H54 (cell line): ENCODE results near the gene ENTPD2.
"Not testable (repeated sequence)": the region's sequence is repeated elsewhere in the genome, so short reads cannot be mapped to it uniquely, and the experiment has no call there.

Experiments
- DNase-seq: peaks from one replicate; pipeline ENCODE4 v3.0.0; 2011; ENCODE audit warnings: low spot score, mixed read lengths; ENCODE audit not compliant: insufficient read length
- FAIRE-seq: peaks from 3 replicates; lab custom pipeline; 2011; peaks lifted over from hg19 to GRCh38; lab: Jason Lieb, UNC
- POLR2A ChIP-seq: IDR thresholded peaks from 2 replicates; pipeline ENCODE4 v1.6.1; 2011; ENCODE audit warnings: low read depth, mild to moderate bottlenecking, low read length

The ENTPD2 gene

DNA sequence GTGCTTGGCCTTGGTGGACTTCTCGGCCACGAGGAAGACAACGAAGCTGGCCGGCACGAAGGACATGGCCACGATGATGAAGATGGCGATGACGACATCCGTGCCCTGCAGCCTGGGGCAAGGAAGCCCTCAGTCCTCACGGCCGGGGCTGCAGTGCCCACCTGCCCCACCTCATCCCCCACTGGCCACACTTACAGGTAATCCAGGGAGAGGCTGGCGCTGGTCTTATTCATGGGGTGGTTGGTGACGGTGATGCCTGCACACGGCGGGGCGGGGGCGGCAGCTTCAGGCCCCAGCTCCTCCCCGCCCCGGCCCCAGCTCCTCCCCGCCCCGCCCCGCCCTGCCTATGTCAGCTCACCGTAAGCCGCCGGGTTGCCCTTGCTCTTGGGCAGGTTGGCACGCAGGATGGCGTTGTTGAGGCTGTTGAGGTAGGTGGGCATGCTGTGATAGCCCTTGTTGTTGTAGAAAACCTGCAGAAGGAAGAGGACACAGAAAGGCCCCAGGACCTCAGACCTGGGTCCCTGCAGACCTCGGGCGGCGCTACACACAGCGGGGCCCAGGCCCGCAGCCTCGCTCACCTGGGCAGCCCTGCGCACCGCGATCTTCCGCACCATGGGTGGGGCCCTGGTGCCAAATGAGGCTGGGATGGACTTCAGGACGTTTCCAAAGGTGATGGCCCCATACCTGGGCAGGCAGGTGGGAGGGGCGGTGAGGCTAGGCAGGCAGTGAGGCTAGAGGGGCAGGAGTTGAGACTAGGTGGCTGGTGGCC, 41.8 kb downstream of the ENTPD2 start:
- TF ChIP-seq POLR2A = no peak
- DNase-seq (no peak), FAIRE-seq (no peak)

DNA sequence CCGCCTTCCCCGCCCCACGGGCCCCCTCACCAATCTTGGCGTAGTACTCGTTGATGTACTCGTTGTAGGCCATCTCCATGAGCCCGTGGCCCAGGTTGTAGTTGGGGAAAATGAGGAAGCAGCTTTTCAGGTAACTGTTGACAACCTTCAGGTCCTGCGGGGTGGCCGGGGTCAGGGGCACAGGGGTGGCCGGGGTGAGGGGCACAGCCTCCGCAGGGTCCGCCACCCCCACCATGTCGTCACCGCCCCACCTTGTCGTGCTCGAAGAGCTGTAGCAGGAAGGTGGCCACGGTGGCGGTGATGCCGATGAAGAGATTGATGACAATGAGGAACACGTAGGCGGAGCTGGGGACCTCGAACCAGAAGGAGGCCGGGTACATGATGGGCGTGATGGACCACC, 42.7 kb downstream of the ENTPD2 start:
- DNase-seq = no peak
- FAIRE-seq = no peak
- no peak for TF ChIP-seq POLR2A

DNA sequence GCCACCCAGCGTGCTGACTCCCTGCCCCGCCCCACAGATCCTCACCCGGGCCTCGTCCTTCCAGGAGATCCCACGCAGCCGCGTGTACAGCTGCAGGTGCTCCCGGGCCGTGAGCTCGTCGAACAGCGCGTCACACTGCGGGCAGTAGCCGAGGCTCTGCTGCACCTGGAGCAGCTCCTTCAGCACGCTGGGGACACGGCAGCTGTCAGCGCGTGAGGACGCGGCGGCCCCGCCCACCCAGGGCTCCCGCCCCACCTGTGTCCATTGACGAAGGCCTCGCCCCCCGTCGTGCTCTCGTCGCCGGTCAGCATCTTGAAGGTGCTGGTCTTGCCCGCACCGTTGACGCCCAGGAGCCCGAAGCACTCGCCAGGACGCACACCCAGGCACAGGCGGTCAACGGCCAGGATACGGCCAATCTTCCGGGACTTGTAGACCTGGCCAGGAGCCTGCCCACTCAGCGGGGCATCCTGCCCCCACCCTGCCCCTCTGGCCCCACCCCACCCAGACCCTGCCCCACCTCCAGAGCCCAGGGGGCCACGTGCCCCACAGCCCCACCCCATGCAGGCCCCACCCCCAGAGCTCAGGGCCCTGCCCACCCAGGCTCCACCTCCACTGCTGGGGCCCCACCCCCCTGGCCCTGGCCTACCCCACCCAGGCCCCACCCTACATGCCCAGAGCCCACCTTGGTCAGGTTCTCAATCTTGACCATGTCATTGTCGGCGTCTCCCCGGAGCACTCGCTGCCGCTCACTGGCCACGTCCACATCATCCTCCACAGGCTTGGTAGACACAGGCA, 43.7 kb downstream of the ENTPD2 start:
- DNase-seq (no peak), FAIRE-seq (no peak)
- no peak for TF ChIP-seq POLR2A

DNA sequence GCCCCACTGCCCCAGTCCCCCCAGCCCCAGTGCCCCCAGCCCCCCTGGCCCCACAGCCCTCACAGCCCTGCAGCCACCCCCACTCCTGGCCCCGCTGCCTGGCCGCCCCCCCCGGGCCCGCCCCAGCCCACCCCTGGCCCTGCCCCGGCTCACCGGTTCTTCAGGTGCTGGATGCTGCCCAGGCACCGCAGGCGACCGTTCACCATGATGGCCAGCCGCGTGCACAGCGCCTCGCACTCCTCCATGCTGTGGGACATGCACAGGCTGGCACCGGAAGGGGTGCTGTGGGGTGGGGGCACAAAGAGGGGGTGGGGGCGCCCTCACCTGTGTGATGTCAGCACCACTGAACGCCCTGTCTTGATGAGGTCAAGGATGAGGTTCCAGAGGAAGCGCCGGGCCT, 44.6 kb downstream of the ENTPD2 start:
- DNase-seq = no peak
- FAIRE-seq = no peak
- no peak for TF ChIP-seq POLR2A

DNA sequence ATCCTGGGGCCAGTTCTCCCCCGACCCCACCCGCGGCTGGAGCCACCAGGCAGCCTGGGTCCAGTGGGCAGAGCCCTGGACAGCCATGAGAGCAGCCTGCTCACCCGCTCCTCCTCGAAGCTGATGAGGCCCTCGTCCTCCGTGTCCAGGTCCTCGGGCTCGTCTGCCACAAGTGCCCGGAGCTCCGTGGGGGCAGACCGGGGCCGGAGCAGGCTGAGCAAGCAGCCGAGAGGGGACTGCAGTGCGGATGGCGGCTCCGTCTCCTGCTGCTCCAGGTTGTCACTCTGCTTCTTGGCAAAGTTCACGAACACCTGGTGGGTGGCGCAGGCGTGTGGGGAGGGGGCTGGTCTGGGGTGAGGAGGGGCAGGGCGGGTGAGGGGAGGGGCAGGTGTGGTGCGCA, 45.5 kb downstream of the ENTPD2 start:
- no peak for TF ChIP-seq POLR2A
- FAIRE-seq = no peak

DNA sequence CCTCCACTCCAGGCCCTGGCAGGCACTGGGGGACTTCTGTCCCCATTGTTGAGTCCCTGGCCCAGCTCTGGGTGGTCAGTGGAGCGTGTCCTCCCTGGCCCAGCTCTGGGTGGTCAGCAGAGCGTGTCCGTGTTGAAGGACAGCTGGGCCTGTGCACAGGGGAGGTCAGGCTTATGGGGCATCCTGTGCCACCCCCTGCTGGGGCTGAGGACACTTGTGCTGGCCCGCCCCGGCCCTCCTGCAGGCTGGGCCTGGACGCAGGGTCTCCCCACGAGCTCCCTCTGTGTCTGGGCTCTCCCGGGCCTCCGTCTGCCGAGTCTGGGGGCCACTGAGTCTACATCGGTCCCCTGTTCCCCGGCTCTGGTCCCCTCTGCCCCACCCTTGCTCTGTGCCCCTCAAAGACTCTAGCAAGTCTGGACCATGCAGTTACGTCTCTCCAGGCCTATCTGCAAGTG, 46.0 kb downstream of the ENTPD2 start:
- FAIRE-seq (no peak), DNase-seq (no peak)
- TF ChIP-seq POLR2A = no peak

More for the DNA sequence above, 45.5 kb downstream of the ENTPD2 start:
- no peak for DNase-seq

DNA sequence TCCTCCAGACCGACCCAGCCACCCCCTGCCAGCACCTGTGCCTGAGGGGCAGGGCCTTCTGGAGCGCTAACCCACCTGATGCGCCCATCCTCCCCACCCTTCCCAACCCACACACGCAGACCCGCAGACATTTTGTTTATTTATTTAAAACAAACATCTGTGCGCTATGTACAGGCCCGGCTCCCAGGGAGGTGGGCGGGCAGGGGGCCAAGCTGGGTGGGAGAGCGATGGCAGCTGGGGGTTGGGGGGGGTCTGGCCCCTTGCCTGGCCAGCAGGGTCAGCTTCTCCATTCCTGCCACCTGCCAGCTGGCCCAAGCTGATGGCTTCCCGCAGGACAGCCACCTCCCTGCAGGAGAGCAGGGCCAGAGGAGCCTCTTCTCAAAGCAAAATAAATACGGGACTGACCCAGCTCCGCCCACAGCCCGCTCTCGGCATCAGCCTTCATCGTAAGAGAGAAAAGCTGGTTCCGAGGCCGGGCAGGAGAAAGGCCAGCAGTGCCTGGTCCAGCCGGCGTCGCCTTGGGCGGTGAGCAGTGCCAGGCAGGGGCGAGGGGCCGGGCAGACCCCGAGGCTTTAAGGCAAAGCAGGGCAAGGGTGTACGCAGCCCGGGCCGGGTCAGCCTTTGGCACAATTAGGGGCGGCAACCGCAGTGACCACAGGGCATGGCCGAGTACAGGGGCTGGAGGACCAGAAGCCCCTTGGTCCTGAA, 46.6 kb downstream of the ENTPD2 start:
- DNase-seq (no peak), FAIRE-seq (no peak)
- no peak for TF ChIP-seq POLR2A

DNA sequence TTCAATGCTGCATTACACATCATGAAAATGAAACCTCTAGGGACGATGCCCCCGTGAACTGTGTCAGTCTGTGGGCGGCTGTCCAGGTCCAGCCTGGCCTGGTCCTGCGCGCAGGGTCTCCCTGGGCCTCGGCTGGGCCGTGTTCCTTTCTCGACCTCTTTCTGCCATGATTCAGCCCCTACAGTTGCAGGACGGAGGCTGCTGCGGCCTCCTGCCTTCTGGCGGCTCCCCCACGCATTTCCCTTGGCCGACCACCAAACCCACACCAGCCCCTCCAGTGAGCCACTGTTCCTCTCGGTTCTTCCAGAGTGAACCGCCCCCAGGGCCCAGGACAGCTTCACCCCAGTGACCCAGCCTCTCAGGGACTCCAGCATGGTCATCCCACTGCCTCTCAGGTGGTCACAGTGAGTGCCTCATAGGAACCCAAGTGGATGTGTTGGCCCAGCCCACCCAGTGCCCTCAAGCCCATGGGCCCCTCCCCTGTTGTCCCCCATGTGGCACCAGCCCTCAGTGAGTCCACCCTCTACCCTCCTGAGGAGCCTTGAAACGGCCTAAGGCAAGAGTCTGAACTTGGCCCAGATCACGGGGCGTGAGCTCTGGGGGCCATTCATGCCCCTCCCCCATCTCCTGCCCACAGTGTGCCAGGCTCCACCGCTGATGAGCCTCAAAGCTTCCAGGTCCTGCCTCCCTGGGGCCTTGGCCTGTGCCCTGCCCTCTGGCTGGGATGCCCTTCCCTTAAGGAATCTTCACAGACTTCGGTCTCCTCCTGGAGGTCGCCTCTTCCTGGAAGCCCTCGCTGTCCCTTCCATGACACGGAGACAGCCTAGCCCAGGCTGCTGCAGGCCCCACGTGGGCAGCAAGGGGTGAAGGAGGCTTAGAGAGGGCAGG, 47.5 kb downstream of the ENTPD2 start:
- FAIRE-seq (no peak), DNase-seq (no peak)
- no peak for TF ChIP-seq POLR2A

DNA sequence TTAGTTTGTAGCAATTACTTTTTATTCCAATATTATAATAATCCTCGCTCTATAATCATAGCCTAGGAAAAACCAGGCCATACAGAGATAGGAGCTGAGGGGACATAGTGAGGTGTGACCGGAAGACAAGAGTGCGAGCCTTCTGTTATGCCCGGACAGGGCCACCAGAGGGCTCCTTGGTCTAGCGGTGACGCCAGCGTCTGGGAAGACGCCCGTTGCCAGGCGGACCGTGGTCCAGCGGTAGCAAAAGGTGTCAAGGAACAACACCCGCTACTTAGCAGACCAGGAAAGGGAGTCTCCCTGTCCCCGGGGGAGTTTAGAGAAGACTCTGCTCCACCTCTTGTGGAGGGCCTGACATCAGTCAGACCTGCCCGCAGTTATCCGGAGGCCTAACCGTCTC, 49.6 kb downstream of the ENTPD2 start:
- not testable (repeated sequence) for DNase-seq, FAIRE-seq

DNA sequence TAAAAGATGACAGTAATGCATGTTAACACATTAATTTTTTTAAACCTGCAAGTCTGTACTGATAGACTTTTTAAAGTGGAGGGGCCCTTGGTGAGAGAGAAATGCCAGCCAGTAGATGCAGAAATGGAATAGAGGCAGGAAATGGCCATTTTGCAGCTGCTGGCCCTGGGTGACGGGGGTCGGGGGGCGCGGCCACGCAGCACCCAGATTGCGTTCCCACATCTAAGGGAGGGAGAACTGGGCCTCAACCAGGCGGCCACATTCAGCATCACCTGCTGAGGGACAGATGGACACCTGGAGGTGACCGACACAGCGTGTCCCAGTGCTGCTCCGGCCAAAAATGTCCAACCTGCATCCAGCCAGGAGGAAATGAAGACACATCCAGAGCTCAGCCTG, 51.2 kb downstream of the ENTPD2 start:
- no peak for DNase-seq
- no peak for FAIRE-seq
- no peak for TF ChIP-seq POLR2A

DNA sequence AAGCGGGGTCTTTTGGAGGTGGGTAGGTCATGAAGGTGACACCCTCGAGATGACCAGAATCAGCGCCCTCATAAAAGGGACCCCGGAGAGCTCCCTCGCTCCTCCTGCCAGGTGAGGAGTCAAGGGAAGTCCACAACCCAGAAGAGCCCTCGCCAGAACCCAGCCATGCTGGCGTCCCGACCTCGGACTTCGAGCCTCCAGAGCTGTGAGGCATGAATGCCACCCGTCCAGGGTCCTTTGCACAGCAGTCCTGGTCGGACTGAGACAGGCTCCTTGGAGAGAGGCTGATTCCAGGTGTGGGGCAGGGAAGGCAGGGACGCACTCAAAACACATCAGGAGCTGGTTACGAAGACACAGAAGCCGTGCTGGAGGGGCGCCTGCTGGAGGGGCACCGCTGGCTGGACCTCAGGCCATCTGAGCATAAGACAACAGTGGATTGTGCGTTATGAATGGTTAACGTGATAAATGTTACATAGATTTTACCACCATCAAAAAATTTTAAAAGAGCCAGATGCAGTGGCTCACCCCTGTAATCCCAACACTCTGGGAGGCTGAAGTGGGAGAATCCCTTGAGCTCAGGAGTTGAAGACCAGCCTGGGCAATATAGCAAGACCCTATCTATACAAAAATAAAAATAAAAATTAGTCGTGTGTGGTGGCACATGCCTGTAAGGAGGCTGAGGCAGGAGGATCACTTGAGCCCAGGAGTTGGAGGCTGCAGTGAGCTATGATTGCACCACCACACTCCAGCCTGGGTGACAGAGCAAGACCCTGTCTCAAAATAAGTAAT, 51.8 kb downstream of the ENTPD2 start:
- no peak for FAIRE-seq

DNA sequence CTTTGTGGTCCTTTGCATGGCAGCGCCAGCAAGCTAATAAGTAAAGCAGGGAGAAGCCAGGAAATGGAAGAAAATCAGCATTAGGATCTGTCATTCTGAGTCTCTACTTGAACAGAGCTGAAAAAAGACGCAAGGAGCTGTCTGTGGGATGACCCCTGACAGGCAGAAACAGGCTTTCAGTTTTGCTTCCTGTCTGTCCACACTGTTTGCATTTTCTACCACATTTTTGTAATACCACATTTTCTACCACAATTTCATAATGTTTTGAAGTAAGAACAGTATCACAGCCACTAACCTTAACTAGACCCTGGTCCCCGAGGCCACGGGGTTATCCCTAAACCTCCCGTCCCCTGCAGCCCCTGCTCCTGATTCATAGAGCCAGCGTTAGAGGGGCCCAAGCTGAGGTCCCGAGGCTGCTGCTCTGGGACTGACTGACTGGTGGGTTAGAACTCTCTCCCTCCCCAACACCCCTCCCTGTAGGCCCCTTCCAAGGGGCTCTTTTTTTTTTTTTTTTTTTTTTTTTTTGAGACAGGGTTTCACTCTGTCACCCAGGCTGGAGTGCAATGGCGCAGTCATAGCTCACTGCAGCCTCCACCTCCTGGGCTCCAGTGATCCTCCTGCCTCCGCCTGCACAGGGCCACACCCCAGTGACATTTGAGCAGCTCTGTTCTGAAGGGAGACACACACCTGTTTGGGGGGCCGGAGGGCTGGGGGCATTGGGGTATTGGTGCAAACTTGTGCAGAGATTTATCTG, 53.5 kb downstream of the ENTPD2 start:
- DNase-seq (no peak), FAIRE-seq (no peak)
- TF ChIP-seq POLR2A = no peak

More for the DNA sequence above, 51.8 kb downstream of the ENTPD2 start:
- DNase-seq = no peak
- no peak for TF ChIP-seq POLR2A
